ENCODE measurements around the gene PCDHGC4.

Gene PCDHGC4

GRCh38 chr5:141489841-141490240 lies 5.0 kb downstream of the PCDHGC4 start:
- no peak for TF ChIP-seq CTCF (conservative IDR thresholded peaks at IDR 0.05; ENCODE audit: low read depth, low read length)

GRCh38 chr5:141490271-141490670 lies 5.4 kb downstream of the PCDHGC4 start:
- no peak for TF ChIP-seq CTCF (conservative IDR thresholded peaks at IDR 0.05; ENCODE audit: low read depth, low read length)
- no peak overlapping the region for H3K4me3 ChIP-seq (ENCODE audit: low read length)
- no peak for DNase-seq (ENCODE audit: low read depth)

More at GRCh38 chr5:141489841-141490240, 5.0 kb downstream of the PCDHGC4 start:
- no peak overlapping the region for H3K4me3 ChIP-seq (ENCODE audit: low read length)
- DNase-seq (ENCODE audit: low read depth), result no peak

- TF ChIP-seq CTCF (conservative IDR thresholded peaks at IDR 0.05; ENCODE audit: low read depth, low read length), result no peak
- H3K4me3 ChIP-seq (ENCODE audit: low read length), result no peak overlapping the region
- DNase-seq (ENCODE audit: low read depth), result no peak
These were observed 5.9 kb downstream of the PCDHGC4 start for GRCh38 chr5:141490771-141491170.

GRCh38 chr5:141491323-141492167 lies 6.7 kb downstream of the PCDHGC4 start:
- no peak for DNase-seq (ENCODE audit: low read depth)
- H3K4me3 ChIP-seq (ENCODE audit: low read length), result peak overlapping the region; percentile 15

GRCh38 chr5:141492168-141492885 lies 7.5 kb downstream of the PCDHGC4 start:
- no peak for DNase-seq (ENCODE audit: low read depth)
- no peak overlapping the region for H3K4me3 ChIP-seq (ENCODE audit: low read length)
- TF ChIP-seq CTCF (conservative IDR thresholded peaks at IDR 0.05; ENCODE audit: low read depth, low read length), result no peak

More at GRCh38 chr5:141491323-141492167, 6.7 kb downstream of the PCDHGC4 start:
- TF ChIP-seq CTCF (conservative IDR thresholded peaks at IDR 0.05; ENCODE audit: low read depth, low read length), result no peak

GRCh38 chr5:141493500-141494422 lies 8.9 kb downstream of the PCDHGC4 start:
- no peak for DNase-seq (ENCODE audit: low read depth)
- no peak for TF ChIP-seq CTCF (conservative IDR thresholded peaks at IDR 0.05; ENCODE audit: low read depth, low read length)
- H3K4me3 ChIP-seq (ENCODE audit: low read length), result no peak overlapping the region
